Dedifferentiated amniotic fluid mesenchymal stem cell (primary cell): ENCODE measurements around the gene TMEM225B.
"Not testable (repeated sequence)": the region's sequence is repeated elsewhere in the genome, so short reads cannot be mapped to it uniquely, and the experiment has no call there.

Source experiments
- DNase-seq: peaks from one replicate; pipeline ENCODE4 v3.0.0-alpha.2; 2016; ENCODE audit errors: extremely low spot score

TMEM225B gene

GRCh38 chr7:99597762-99598501, at the start of gene TMEM225B:
TSS of gene TMEM225B (plus strand) at chr7:99598267. CDS start at chr7:99604389, 6,122 bp downstream.
- no peak for DNase-seq

- DNase-seq: not testable (repeated sequence)
Measured at GRCh38 chr7:99549545-99549944, 48.5 kb upstream of the TMEM225B start.

- DNase-seq: no peak
Measured at GRCh38 chr7:99551334-99551733, 46.7 kb upstream of the TMEM225B start.

- DNase-seq: peak; percentile 86
Measured at GRCh38 chr7:99551767-99552463, 46.2 kb upstream of the TMEM225B start, which contains the start of gene FAM200A. TSS of gene FAM200A (minus strand) at chr7:99552114. CDS start at chr7:99548407, 3,707 bp downstream.

GRCh38 chr7:99553039-99553438, 45.0 kb upstream of the TMEM225B start:
- DNase-seq: no peak

- DNase-seq: no peak
Measured at GRCh38 chr7:99554939-99555338, 43.1 kb upstream of the TMEM225B start.

GRCh38 chr7:99557196-99557607, 40.9 kb upstream of the TMEM225B start:
- DNase-seq: no peak

- DNase-seq: no peak
Measured at GRCh38 chr7:99557940-99558305, 40.1 kb upstream of the TMEM225B start.

- DNase-seq: peak; percentile 79
Measured at GRCh38 chr7:99558306-99559174, 39.5 kb upstream of the TMEM225B start, which contains the start of gene ZNF655. TSS of gene ZNF655 (plus strand) at chr7:99558642. CDS start at chr7:99560560, 1,918 bp downstream.

- no peak for DNase-seq
Measured at GRCh38 chr7:99559175-99559915, 38.7 kb upstream of the TMEM225B start.

- DNase-seq: no peak
Measured at GRCh38 chr7:99560834-99561736, 37.0 kb upstream of the TMEM225B start.

GRCh38 chr7:99561737-99562051, 36.4 kb upstream of the TMEM225B start:
- no peak for DNase-seq

- DNase-seq: no peak
Measured at GRCh38 chr7:99562114-99562784, 35.8 kb upstream of the TMEM225B start.

GRCh38 chr7:99562832-99563231, 35.2 kb upstream of the TMEM225B start:
- DNase-seq: peak; percentile 96

GRCh38 chr7:99563650-99564049, 34.4 kb upstream of the TMEM225B start:
- peak; percentile 47 for DNase-seq

- not testable (repeated sequence) for DNase-seq
Measured at GRCh38 chr7:99568770-99569169, 29.3 kb upstream of the TMEM225B start.

GRCh38 chr7:99571768-99572167, 26.3 kb upstream of the TMEM225B start:
- no peak for DNase-seq

GRCh38 chr7:99573257-99573656, 24.8 kb upstream of the TMEM225B start:
- no peak for DNase-seq

- no peak for DNase-seq
Measured at GRCh38 chr7:99576251-99576650, 21.8 kb upstream of the TMEM225B start.
